HG02610 (cell line): ENCODE results near the gene MRTFB.
"Not testable (repeated sequence)": the region's sequence is repeated elsewhere in the genome, so short reads cannot be mapped to it uniquely, and the experiment has no call there.

Experiments
- ATAC-seq: cut with Tn5 transposase; IDR thresholded peaks from one replicate; pipeline ENCODE4 v1.9.1; 2021; ENCODE audit warnings: mild to moderate bottlenecking, moderate library complexity; ENCODE audit not compliant: unreplicated experiment

The MRTFB gene

GRCh38 chr16:14104066-14104465, 32.9 kb downstream of the MRTFB start:
- no peak for ATAC-seq

- no peak for ATAC-seq
Measured at GRCh38 chr16:14105760-14106375, 34.7 kb downstream of the MRTFB start.

- ATAC-seq: no peak
Measured at GRCh38 chr16:14106457-14106856, 35.3 kb downstream of the MRTFB start.

GRCh38 chr16:14106961-14107360, 35.8 kb downstream of the MRTFB start:
- ATAC-seq: no peak

- ATAC-seq: no peak
Measured at GRCh38 chr16:14109077-14109775, 38.1 kb downstream of the MRTFB start.

GRCh38 chr16:14109782-14110727, 38.9 kb downstream of the MRTFB start:
- ATAC-seq: no peak

GRCh38 chr16:14110728-14111251, 39.7 kb downstream of the MRTFB start:
- no peak for ATAC-seq

- ATAC-seq: no peak
Measured at GRCh38 chr16:14111713-14112538, 40.8 kb downstream of the MRTFB start.

GRCh38 chr16:14112539-14112856, 41.4 kb downstream of the MRTFB start:
- ATAC-seq: no peak

- ATAC-seq: no peak
Measured at GRCh38 chr16:14113344-14113743, 42.2 kb downstream of the MRTFB start.

- ATAC-seq: no peak
Measured at GRCh38 chr16:14117051-14117450, 45.9 kb downstream of the MRTFB start.

- ATAC-seq: no peak
Measured at GRCh38 chr16:14119799-14120198, 48.7 kb downstream of the MRTFB start.

GRCh38 chr16:14120335-14120734, 49.2 kb downstream of the MRTFB start:
- no peak for ATAC-seq

GRCh38 chr16:14121142-14121541, 50.0 kb downstream of the MRTFB start:
- no peak for ATAC-seq

- no peak for ATAC-seq
Measured at GRCh38 chr16:14121872-14122271, 50.8 kb downstream of the MRTFB start.

GRCh38 chr16:14122430-14122829, 51.3 kb downstream of the MRTFB start:
- not testable (repeated sequence) for ATAC-seq

GRCh38 chr16:14125000-14125681, 54.0 kb downstream of the MRTFB start:
- ATAC-seq: no peak

- ATAC-seq: no peak
Measured at GRCh38 chr16:14125708-14126107, 54.6 kb downstream of the MRTFB start.

GRCh38 chr16:14128097-14128496, 57.0 kb downstream of the MRTFB start:
- ATAC-seq: no peak

- ATAC-seq: no peak
Measured at GRCh38 chr16:14129502-14129901, 58.4 kb downstream of the MRTFB start.
